WERI-Rb-1 (cell line): ENCODE results near the gene KIF3B.
A peak's percentile ranks its signal among the peaks of the same experiment; 100 is the strongest.

Experiments
- DNase-seq: peaks from one replicate; pipeline ENCODE4 v3.0.0-alpha.2; 2020
- H3K27ac ChIP-seq: fragments of 250-450 bp; sonication (Bioruptor Pico); 2 replicates; pipeline ENCODE4 v1.5.1; 2020; ENCODE audit warnings: mild to moderate bottlenecking, moderate library complexity
- H3K27me3 ChIP-seq: fragments of 250-450 bp; sonication (Bioruptor Pico); 2 replicates; pipeline ENCODE4 v1.5.1; 2021; ENCODE audit warnings: mild to moderate bottlenecking, low read depth, moderate library complexity; ENCODE audit not compliant: insufficient read depth, severe bottlenecking
- H3K36me3 ChIP-seq: fragments of 250-450 bp; sonication (Bioruptor Pico); 2 replicates; pipeline ENCODE4 v1.5.1; 2020; ENCODE audit warnings: mild to moderate bottlenecking, moderate library complexity
- H3K4me3 ChIP-seq: 2 replicates; pipeline ENCODE4 v1.5.1; 2011; ENCODE audit warnings: low read depth, mild to moderate bottlenecking, control low read depth, low read length
- H3K9me3 ChIP-seq: fragments of 250-450 bp; sonication (Bioruptor Pico); 2 replicates; pipeline ENCODE4 v1.5.1; 2021; ENCODE audit warnings: mild to moderate bottlenecking, moderate library complexity; ENCODE audit not compliant: severe bottlenecking
- CTCF ChIP-seq: IDR thresholded peaks from 2 replicates; pipeline ENCODE4 v1.5.1; 2011; ENCODE audit warnings: low read depth, mild to moderate bottlenecking, control low read depth, inconsistent platforms, low read length

The KIF3B gene

DNA sequence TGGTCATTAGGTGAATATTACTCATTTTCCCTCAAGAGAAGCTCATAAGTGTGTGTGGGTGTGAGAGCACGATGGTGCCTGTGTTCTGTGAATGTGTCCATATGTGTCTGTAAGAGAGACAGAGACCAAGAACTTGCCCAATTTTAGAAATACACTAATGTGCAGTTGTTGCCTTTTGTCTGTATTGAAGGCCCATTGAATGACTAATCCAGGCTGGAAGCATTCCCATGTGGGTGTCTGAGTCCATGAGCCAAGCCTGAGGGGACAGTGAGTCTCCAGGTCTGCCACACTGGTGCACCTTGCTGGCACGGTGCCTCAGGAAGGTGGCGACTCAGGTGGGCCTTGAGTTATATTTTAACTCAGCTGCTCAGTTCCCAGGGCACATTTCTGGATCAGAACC is 55.2 kb downstream of the KIF3B start:
- Histone ChIP-seq H3K36me3 (peaks cover 17% of the 10 kb centered on the region), H3K27me3 (no peaks in the 10 kb centered on the region), H3K4me3 (no peak overlapping the region), H3K27ac (no peak overlapping the region), H3K9me3 (no peaks in the 10 kb centered on the region)
- TF ChIP-seq CTCF = no peak
- no peak for DNase-seq

DNA sequence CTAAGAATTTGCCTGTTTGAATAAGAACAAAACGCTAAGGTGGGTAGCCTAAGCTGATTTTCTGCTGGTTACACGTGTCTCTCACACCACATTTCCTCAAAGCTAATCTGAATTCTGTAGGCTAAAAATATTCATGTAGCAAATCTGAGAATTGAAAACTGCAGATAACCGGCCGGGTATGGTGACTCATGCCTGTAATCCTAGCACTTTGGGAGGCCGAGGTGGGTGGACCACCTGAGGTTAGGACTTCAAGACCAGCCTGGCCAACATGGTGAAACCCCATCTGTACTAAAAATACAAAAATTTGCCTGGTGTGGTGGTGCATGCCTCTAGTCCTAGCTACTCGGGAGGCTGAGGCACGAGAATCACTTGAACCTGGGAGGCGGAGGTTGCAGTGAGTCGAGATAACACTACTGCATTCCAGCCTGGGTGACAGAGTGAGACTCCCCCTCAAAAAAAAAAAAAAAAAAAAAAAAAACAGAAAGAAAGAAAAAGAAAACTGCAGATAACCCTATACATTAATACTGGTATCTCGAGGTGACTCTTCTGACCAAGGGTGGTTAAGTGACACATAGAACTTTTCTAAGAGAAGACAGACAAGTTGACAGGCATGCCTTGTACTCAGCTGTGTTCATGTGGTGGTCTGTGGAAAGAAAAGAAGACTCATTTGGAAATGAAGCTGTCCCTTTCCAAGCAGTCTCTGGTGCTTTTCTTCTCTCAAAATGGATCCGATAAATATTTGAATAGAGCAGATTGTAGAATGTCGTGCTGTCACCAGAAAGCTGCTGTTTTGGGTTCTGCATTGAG is 55.9 kb downstream of the KIF3B start:
- no peak for TF ChIP-seq CTCF
- no peak for DNase-seq
- H3K9me3 ChIP-seq = no peaks in the 10 kb centered on the region
- peaks cover 14% of the 10 kb centered on the region for H3K36me3 ChIP-seq
- no peak overlapping the region for H3K27ac ChIP-seq
- H3K27me3 ChIP-seq = no peaks in the 10 kb centered on the region
- no peak overlapping the region for H3K4me3 ChIP-seq

GRCh38 chr20:32333988-32334885 is 56.8 kb downstream of the KIF3B start:
- Histone ChIP-seq H3K9me3 (no peaks in the 10 kb centered on the region), H3K36me3 (peaks cover 14% of the 10 kb centered on the region), H3K4me3 (no peak overlapping the region), H3K27ac (no peak overlapping the region), H3K27me3 (no peaks in the 10 kb centered on the region)
- no peak for TF ChIP-seq CTCF
- no peak for DNase-seq

GRCh38 chr20:32336918-32337347 is 59.5 kb downstream of the KIF3B start:
- peak; percentile 55 for TF ChIP-seq CTCF
- DNase-seq = no peak
- H3K27me3 ChIP-seq = no peaks in the 10 kb centered on the region
- H3K36me3 ChIP-seq = no peaks in the 10 kb centered on the region; the same call in none of the 2 replicates
- H3K4me3 ChIP-seq = no peak overlapping the region
- H3K27ac ChIP-seq = no peak overlapping the region
- no peaks in the 10 kb centered on the region for H3K9me3 ChIP-seq

DNA sequence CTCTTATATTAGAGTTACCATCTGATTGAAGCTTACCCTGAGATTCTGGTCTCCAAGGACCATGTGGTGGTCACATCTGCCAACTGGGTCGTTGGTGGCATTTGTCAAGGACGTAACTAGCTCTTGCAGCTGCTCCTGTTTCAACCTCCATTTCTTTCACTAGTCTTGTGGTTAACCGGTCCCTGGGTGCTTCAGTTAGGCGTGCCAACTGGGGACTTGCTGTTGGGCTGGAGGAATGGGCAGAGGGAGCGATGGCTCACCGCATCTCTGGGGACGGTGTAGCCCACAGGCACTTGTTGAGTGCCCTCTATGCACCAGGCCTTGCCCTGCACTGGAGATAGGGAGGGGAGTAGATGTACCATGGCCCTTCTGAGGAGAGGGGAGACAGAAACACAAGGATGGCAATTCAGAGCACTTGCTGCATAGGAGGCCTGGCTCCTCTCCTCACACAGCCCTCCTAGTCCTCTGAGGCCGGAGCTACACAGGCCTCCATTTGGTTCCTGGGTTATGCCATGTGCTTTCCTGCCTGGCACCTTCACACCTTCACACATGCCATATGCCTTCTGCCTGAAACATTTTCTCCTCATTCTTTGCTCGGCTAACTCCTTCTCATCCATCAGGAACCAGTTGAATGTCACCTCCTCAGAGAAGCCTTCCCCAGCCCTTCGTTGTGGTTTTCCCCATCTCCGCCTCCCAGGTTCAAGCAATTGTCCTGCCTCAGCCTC is 60.6 kb downstream of the KIF3B start:
- no peaks in the 10 kb centered on the region for H3K9me3 ChIP-seq
- H3K36me3 ChIP-seq = no peaks in the 10 kb centered on the region; the same call in 1 of the 2 replicates
- H3K27me3 ChIP-seq = no peaks in the 10 kb centered on the region
- TF ChIP-seq CTCF = no peak
- H3K27ac ChIP-seq = no peak overlapping the region
- no peak for DNase-seq
- no peak overlapping the region for H3K4me3 ChIP-seq
